Measurements from ENCODE around the gene TBL2.

TBL2 gene

DNA sequence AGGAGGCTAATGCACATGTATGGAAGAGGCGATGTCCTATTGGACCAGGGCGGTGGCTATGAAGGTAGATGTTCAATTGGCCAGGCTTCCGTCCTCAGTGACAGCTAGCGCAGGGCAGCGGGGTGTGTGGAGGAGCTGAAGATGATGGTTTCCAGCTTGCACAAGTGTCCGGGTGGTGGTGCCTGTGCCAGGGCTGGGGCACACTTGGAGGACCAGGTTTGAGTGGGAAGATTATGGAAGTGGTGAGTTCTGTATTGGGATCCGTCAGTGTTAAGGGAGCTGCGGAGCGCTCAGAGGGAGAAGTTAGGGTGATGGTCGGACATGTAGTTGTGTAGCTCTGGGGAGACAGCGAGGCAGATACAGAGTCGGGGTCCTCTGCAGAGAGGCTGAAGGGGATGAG is 8.5 kb upstream of the TBL2 start:
- TF ChIP-seq POLR2AphosphoS5 (IDR thresholded peaks at IDR 0.05; ENCODE audit: low read depth, low read length) (no peak), SIN3A (IDR thresholded peaks at IDR 0.05; ENCODE audit: borderline replicate concordance, insufficient read depth, low read length) (no peak), FOXP2 (optimal IDR thresholded peaks at IDR 0.05; ENCODE audit: borderline replicate concordance, extremely low read depth, extremely low read length, insufficient read depth) (no peak), TAF1 (IDR thresholded peaks at IDR 0.05; ENCODE audit: borderline replicate concordance, insufficient read depth, low read length) (no peak)
- TF ChIP-seq, protein P1, sequence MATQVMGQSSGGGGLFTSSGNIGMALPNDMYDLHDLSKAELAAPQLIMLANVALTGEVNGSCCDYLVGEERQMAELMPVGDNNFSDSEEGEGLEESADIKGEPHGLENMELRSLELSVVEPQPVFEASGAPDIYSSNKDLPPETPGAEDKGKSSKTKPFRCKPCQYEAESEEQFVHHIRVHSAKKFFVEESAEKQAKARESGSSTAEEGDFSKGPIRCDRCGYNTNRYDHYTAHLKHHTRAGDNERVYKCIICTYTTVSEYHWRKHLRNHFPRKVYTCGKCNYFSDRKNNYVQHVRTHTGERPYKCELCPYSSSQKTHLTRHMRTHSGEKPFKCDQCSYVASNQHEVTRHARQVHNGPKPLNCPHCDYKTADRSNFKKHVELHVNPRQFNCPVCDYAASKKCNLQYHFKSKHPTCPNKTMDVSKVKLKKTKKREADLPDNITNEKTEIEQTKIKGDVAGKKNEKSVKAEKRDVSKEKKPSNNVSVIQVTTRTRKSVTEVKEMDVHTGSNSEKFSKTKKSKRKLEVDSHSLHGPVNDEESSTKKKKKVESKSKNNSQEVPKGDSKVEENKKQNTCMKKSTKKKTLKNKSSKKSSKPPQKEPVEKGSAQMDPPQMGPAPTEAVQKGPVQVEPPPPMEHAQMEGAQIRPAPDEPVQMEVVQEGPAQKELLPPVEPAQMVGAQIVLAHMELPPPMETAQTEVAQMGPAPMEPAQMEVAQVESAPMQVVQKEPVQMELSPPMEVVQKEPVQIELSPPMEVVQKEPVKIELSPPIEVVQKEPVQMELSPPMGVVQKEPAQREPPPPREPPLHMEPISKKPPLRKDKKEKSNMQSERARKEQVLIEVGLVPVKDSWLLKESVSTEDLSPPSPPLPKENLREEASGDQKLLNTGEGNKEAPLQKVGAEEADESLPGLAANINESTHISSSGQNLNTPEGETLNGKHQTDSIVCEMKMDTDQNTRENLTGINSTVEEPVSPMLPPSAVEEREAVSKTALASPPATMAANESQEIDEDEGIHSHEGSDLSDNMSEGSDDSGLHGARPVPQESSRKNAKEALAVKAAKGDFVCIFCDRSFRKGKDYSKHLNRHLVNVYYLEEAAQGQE (IDR thresholded peaks at IDR 0.05; ENCODE audit: insufficient read depth in 1 of 2, low read depth in 2 of 2, low read length in 2 of 2): no peak

DNA sequence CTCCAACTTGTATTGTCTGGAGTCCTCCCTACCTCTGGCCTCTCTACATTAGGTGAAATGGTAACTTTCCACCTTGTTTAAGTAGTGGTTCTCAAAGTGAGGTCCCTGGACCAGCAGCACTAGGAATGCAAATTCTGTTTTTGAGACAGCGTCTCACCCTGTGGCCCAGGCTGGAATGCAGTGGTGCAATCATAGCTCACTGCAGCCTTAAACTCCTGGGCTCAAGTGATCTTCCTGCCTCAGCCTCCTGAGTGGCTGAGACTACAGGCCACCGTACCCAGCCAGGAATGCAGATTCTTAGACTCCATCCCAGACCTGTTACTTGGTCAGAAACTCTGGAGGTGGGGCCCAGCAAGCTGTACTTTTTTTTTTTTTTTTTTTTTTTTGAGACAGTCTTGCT is 6.8 kb upstream of the TBL2 start:
- TF ChIP-seq FOXP2 (optimal IDR thresholded peaks at IDR 0.05; ENCODE audit: borderline replicate concordance, extremely low read depth, extremely low read length, insufficient read depth) (no peak), POLR2AphosphoS5 (IDR thresholded peaks at IDR 0.05; ENCODE audit: low read depth, low read length) (no peak), TAF1 (IDR thresholded peaks at IDR 0.05; ENCODE audit: borderline replicate concordance, insufficient read depth, low read length) (no peak), SIN3A (IDR thresholded peaks at IDR 0.05; ENCODE audit: borderline replicate concordance, insufficient read depth, low read length) (no peak)
- TF ChIP-seq, protein P1 (IDR thresholded peaks at IDR 0.05; ENCODE audit: insufficient read depth in 1 of 2, low read depth in 2 of 2, low read length in 2 of 2): no peak

DNA sequence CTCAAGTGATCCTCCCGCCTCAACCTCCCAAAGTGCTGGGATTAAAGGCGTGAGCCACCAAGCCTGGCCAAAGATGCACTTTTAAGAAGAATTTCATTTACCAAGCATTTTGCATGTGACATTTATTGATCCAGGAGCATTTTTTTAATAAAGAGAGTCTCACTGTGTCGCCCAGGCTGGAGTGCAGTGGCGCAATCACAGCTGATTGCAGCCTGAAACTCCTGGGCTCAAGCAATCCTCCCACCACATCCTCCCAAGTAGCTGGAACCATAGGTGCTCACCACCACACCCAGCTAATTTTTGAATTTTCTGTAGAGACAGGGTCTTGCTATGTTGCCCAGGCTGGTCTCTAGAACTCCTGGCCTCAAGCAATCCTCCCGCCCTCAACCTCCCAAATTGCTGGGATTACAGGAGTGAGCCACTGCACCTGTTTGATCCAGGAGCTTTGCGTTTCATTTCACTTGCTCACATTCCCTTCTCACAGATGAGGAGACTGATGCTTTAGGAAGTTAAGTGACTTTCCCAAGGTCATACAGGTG is 4.4 kb upstream of the TBL2 start:
- TF ChIP-seq, protein P1 (IDR thresholded peaks at IDR 0.05; ENCODE audit: insufficient read depth in 1 of 2, low read depth in 2 of 2, low read length in 2 of 2): no peak
- no peak for TF ChIP-seq POLR2AphosphoS5 (IDR thresholded peaks at IDR 0.05; ENCODE audit: low read depth, low read length)
- no peak for TF ChIP-seq TAF1 (IDR thresholded peaks at IDR 0.05; ENCODE audit: borderline replicate concordance, insufficient read depth, low read length)
- TF ChIP-seq SIN3A (IDR thresholded peaks at IDR 0.05; ENCODE audit: borderline replicate concordance, insufficient read depth, low read length): no peak
- no peak for TF ChIP-seq FOXP2 (optimal IDR thresholded peaks at IDR 0.05; ENCODE audit: borderline replicate concordance, extremely low read depth, extremely low read length, insufficient read depth)

DNA sequence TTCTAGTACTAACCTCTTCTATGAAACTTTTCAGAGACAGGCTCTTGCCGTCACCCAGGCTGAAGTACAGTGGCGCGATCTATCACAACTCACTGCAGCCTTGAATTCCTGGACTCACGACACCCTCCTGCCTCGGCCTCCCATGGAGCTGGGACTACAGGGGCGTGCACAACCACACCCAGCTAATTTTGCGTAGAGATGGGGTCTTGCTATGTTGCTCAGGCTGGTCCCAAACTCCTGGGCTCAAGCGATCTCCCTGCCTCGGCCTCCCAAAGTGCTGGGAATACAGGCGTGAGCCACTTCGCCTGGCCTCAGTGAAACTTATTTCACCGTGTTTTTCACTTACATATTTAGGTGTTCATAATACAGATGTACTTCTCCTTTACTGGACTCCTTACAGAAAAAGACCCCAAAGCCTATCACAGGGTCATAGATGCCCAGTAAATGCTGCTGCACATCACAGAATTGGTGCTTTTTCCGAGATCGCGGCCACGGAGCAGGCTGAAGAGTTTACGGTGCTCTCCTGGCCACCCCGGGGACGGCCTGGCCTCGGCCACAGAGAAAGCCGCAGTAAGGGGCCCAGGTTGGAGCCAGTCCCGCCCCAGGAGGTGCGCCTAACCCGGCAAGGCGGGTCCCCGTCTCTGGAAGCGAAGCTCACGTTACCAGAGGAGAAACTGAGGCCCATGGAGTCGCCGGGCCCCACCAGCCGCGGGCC is 595 bp downstream of the TBL2 start:
- TF ChIP-seq TAF1 (IDR thresholded peaks at IDR 0.05; ENCODE audit: borderline replicate concordance, insufficient read depth, low read length) (no peak), FOXP2 (optimal IDR thresholded peaks at IDR 0.05; ENCODE audit: borderline replicate concordance, extremely low read depth, extremely low read length, insufficient read depth) (no peak), POLR2AphosphoS5 (IDR thresholded peaks at IDR 0.05; ENCODE audit: low read depth, low read length) (no peak), SIN3A (IDR thresholded peaks at IDR 0.05; ENCODE audit: borderline replicate concordance, insufficient read depth, low read length) (no peak)
- TF ChIP-seq, protein P1 (IDR thresholded peaks at IDR 0.05; ENCODE audit: insufficient read depth in 1 of 2, low read depth in 2 of 2, low read length in 2 of 2): no peak

All from PFSK-1 (cell line).